Activated CD8-positive, alpha-beta T cell treated with anti-CD3 and anti-CD28 coated beads, Interleukin-2, amount 10 ng/mL, durations not matched to agents 7 days and 5 days (primary cell): ENCODE measurements around the gene LSAMP. TPM values are rescaled to one million over a fixed set of nuclear protein-coding genes. Genes with fewer than 3 reads are reported as not detected.

Experiments
- ATAC-seq: fragments of 150-1000 bp; cut with Tn5 transposase; one replicate; pipeline ENCODE4 v1.10.0; 2021; ENCODE audit warnings: moderate library complexity
- CTCF ChIA-PET: fragments of 350-600 bp; sonication (Branson Sonifier 250); formaldehyde crosslinking; loops from one replicate; lab custom pipeline; 2021; ENCODE audit warnings: antibody characterized with exemption; lab: Charles Lee
- POLR2A ChIA-PET: fragments of 350-600 bp; sonication (Branson Sonifier 250); formaldehyde crosslinking; loops from one replicate; lab custom pipeline; 2021; ENCODE audit warnings: antibody characterized with exemption; lab: Charles Lee
- DNase-seq: peaks from one replicate; pipeline ENCODE4 v3.0.0-alpha.2; 2020
- H3K27ac Mint-ChIP-seq: one replicate; pipeline ENCODE4 v1.8.0; 2021; ENCODE audit warnings: mild to moderate bottlenecking, mixed read lengths
- H3K27me3 Mint-ChIP-seq: one replicate; pipeline ENCODE4 v1.8.0; 2021; ENCODE audit warnings: low read depth, mixed read lengths
- H3K36me3 Mint-ChIP-seq: one replicate; pipeline ENCODE4 v1.8.0; 2021; ENCODE audit warnings: low read depth, mixed read lengths
- H3K4me1 Mint-ChIP-seq: one replicate; pipeline ENCODE4 v1.8.0; 2021; ENCODE audit warnings: low read depth, mixed read lengths
- H3K4me3 Mint-ChIP-seq: one replicate; pipeline ENCODE4 v1.8.0; 2021; ENCODE audit warnings: mild to moderate bottlenecking, mixed read lengths
- H3K9me3 Mint-ChIP-seq: one replicate; pipeline ENCODE4 v1.8.0; 2022; ENCODE audit warnings: mixed read lengths; ENCODE audit not compliant: insufficient read depth
- total RNA-seq, 2 experiments: library from RNA; stranded (reverse); gene quantifications; one replicate each; pipeline ENCODE4 v1.2.3, GENCODE V29; 2021

LSAMP gene
- total RNA-seq, 2 experiments from 2014 or later = not detected

DNA sequence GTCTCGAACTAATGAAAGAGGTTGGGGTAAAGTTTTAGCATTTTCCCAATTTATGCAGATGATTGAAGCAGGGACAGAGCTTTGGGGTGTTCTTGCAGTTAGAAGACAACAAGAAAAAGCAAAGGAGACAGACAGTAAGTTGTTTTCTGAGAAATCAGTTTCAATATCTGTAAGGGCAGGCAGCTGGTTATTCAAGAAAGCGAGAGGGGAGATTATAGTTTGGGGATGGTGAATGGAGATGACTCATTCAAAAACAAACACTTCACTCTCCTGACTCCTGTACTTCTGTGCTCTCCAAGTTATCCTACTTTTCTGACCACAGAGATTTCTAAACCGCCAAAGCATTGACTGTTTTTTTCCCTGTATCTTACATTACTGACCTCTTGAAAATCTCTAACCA, 469.9 kb downstream of the LSAMP start:
- H3K9me3 Mint-ChIP-seq = no peaks in the 10 kb centered on the region
- POLR2A ChIA-PET = no interaction called here
- H3K4me1 Mint-ChIP-seq = no peaks in the 10 kb centered on the region
- H3K27ac Mint-ChIP-seq = no peak overlapping the region
- no peaks in the 10 kb centered on the region for H3K36me3 Mint-ChIP-seq
- DNase-seq = no peak
- CTCF ChIA-PET = no interaction called here
- no peaks in the 10 kb centered on the region for H3K27me3 Mint-ChIP-seq
- no peak overlapping the region for H3K4me3 Mint-ChIP-seq
- ATAC-seq = no peak

GRCh38 chr3:115974940-115975339, 470.3 kb downstream of the LSAMP start:
- ChIA-PET CTCF (no interaction called here), POLR2A (no interaction called here)

GRCh38 chr3:115968871-115969270, 476.4 kb downstream of the LSAMP start:
- H3K4me3 Mint-ChIP-seq = no peak overlapping the region
- ChIA-PET CTCF (no interaction called here), POLR2A (no interaction called here)
- H3K4me1 Mint-ChIP-seq = no peaks in the 10 kb centered on the region
- no peak overlapping the region for H3K27ac Mint-ChIP-seq
- no peaks in the 10 kb centered on the region for H3K27me3 Mint-ChIP-seq
- H3K36me3 Mint-ChIP-seq = no peaks in the 10 kb centered on the region
- ATAC-seq (no peak), DNase-seq (no peak)
- H3K9me3 Mint-ChIP-seq = no peaks in the 10 kb centered on the region

More at GRCh38 chr3:115974940-115975339, 470.3 kb downstream of the LSAMP start:
- H3K27me3 Mint-ChIP-seq = no peaks in the 10 kb centered on the region
- H3K4me1 Mint-ChIP-seq = no peaks in the 10 kb centered on the region
- no peak overlapping the region for H3K4me3 Mint-ChIP-seq
- no peak overlapping the region for H3K27ac Mint-ChIP-seq
- ATAC-seq (no peak), DNase-seq (no peak)
- no peaks in the 10 kb centered on the region for H3K36me3 Mint-ChIP-seq
- H3K9me3 Mint-ChIP-seq = no peaks in the 10 kb centered on the region

- Mint-ChIP-seq H3K27ac (no peak overlapping the region), H3K36me3 (no peaks in the 10 kb centered on the region), H3K27me3 (no peaks in the 10 kb centered on the region), H3K4me1 (no peaks in the 10 kb centered on the region), H3K9me3 (no peaks in the 10 kb centered on the region), H3K4me3 (no peak overlapping the region)
- ATAC-seq (no peak), DNase-seq (no peak)
- POLR2A ChIA-PET = no interaction called here
- CTCF ChIA-PET = no interaction called here
Observed at GRCh38 chr3:115961380-115961779, 483.9 kb downstream of the LSAMP start.

GRCh38 chr3:115960799-115961198, 484.5 kb downstream of the LSAMP start:
- ATAC-seq (no peak), DNase-seq (no peak)
- Mint-ChIP-seq H3K27me3 (no peaks in the 10 kb centered on the region), H3K4me1 (no peaks in the 10 kb centered on the region), H3K36me3 (no peaks in the 10 kb centered on the region), H3K27ac (no peak overlapping the region), H3K9me3 (no peaks in the 10 kb centered on the region), H3K4me3 (no peak overlapping the region)
- ChIA-PET CTCF (no interaction called here), POLR2A (no interaction called here)

DNA sequence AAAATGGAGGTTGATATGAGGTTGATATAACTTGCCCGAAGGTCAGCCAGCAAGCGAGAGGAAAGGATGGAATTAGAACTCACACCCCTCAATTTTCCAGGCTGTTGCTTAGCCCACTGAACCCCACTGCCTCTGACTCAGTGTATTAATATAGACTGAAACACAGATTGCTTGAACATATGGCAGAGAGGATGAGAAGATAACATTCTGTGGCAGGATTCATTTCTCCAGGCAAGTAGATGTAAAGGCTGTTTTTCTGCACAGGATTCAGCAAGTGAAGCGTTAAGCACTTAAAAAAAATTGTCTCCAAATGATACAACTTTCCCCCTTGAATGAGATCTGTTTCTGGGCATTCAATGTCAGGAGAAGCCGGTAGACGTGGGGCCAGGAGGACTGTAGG, 486.8 kb downstream of the LSAMP start:
- no peak overlapping the region for H3K27ac Mint-ChIP-seq
- no peak for DNase-seq
- CTCF ChIA-PET = no interaction called here

GRCh38 chr3:115947325-115947724, 498.0 kb downstream of the LSAMP start:
- Mint-ChIP-seq H3K4me3 (no peak overlapping the region), H3K27me3 (no peaks in the 10 kb centered on the region), H3K36me3 (no peaks in the 10 kb centered on the region), H3K4me1 (no peaks in the 10 kb centered on the region), H3K9me3 (no peaks in the 10 kb centered on the region), H3K27ac (no peak overlapping the region)
- ChIA-PET CTCF (no interaction called here), POLR2A (no interaction called here)
- ATAC-seq (no peak), DNase-seq (no peak)

More for the DNA sequence above, 486.8 kb downstream of the LSAMP start:
- no peaks in the 10 kb centered on the region for H3K36me3 Mint-ChIP-seq
- no peak overlapping the region for H3K4me3 Mint-ChIP-seq
- no peaks in the 10 kb centered on the region for H3K9me3 Mint-ChIP-seq
- H3K27me3 Mint-ChIP-seq = no peaks in the 10 kb centered on the region
- ATAC-seq = no peak
- POLR2A ChIA-PET = no interaction called here
- no peaks in the 10 kb centered on the region for H3K4me1 Mint-ChIP-seq

GRCh38 chr3:115943579-115943978, 501.7 kb downstream of the LSAMP start:
- ChIA-PET CTCF (no interaction called here), POLR2A (no interaction called here)
- ATAC-seq = no peak
- H3K9me3 Mint-ChIP-seq = no peaks in the 10 kb centered on the region
- H3K27me3 Mint-ChIP-seq = no peaks in the 10 kb centered on the region
- H3K36me3 Mint-ChIP-seq = no peaks in the 10 kb centered on the region
- H3K27ac Mint-ChIP-seq = no peak overlapping the region
- no peak overlapping the region for H3K4me3 Mint-ChIP-seq
- H3K4me1 Mint-ChIP-seq = no peaks in the 10 kb centered on the region
- no peak for DNase-seq

GRCh38 chr3:115937054-115937453, 508.2 kb downstream of the LSAMP start:
- Mint-ChIP-seq H3K27me3 (no peaks in the 10 kb centered on the region), H3K27ac (no peak overlapping the region), H3K9me3 (no peaks in the 10 kb centered on the region), H3K36me3 (no peaks in the 10 kb centered on the region), H3K4me1 (no peaks in the 10 kb centered on the region), H3K4me3 (no peak overlapping the region)
- ATAC-seq (no peak), DNase-seq (no peak)
- POLR2A ChIA-PET = interaction anchor here (0.5 kb wide), 1 partner anchor 778 kb away, joined by 3 read pairs; no protein-coding TSS in a partner anchor
- CTCF ChIA-PET = no interaction called here

GRCh38 chr3:115932807-115933206, 512.5 kb downstream of the LSAMP start:
- DNase-seq (no peak), ATAC-seq (no peak)
- Mint-ChIP-seq H3K4me3 (no peak overlapping the region), H3K9me3 (no peaks in the 10 kb centered on the region), H3K4me1 (no peaks in the 10 kb centered on the region), H3K36me3 (no peaks in the 10 kb centered on the region), H3K27me3 (no peaks in the 10 kb centered on the region), H3K27ac (no peak overlapping the region)
- ChIA-PET POLR2A (no interaction called here), CTCF (no interaction called here)

DNA sequence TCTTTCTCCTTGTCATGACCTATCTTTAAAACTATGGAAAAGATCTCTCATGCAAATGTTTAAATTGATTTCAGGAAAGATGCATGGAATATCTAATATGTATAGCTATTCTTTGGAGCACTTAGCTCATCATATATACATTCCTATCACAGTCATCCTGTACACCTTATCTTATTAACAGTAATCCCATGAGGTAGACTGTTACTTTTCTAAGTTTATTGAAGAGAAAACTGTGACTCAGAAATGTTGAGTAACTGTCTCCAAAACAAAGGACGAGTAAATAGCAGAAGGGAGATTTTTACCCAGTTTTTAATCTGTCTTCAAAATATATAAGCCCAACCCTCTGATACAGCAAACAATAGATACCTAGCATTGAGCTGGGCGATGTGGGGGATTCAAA, 513.7 kb downstream of the LSAMP start:
- POLR2A ChIA-PET = no interaction called here
- H3K4me3 Mint-ChIP-seq = no peak overlapping the region
- CTCF ChIA-PET = no interaction called here

DNA sequence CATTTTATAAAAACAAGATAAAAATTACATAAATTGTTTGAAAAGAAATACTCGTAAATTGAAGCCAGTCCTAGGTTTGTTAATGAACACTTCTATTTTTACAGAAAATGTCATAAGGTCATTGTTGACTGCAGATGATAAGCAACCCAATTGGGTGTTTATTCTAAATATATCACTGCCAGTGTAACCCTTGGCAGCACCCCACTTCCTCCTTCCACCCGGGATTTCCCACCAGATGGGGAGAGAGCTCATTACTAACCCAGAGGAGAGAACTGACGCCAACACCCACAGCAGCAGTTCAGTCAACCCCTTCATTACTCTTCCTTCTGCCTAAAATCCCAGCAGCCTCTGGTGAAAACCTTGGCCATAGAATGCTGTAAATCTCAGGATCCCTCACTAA, 514.4 kb downstream of the LSAMP start:
- Mint-ChIP-seq H3K4me3 (no peak overlapping the region), H3K36me3 (no peaks in the 10 kb centered on the region), H3K9me3 (no peaks in the 10 kb centered on the region), H3K27me3 (no peaks in the 10 kb centered on the region), H3K27ac (no peak overlapping the region), H3K4me1 (no peaks in the 10 kb centered on the region)
- DNase-seq (no peak), ATAC-seq (no peak)
- ChIA-PET CTCF (no interaction called here), POLR2A (no interaction called here)

More for the DNA sequence above, 513.7 kb downstream of the LSAMP start:
- no peak for ATAC-seq
- no peaks in the 10 kb centered on the region for H3K27me3 Mint-ChIP-seq
- no peaks in the 10 kb centered on the region for H3K4me1 Mint-ChIP-seq
- no peaks in the 10 kb centered on the region for H3K36me3 Mint-ChIP-seq
- no peak for DNase-seq
- no peak overlapping the region for H3K27ac Mint-ChIP-seq
- H3K9me3 Mint-ChIP-seq = no peaks in the 10 kb centered on the region

- ChIA-PET POLR2A (no interaction called here), CTCF (no interaction called here)
- DNase-seq = no peak
- no peaks in the 10 kb centered on the region for H3K36me3 Mint-ChIP-seq
- no peaks in the 10 kb centered on the region for H3K9me3 Mint-ChIP-seq
- H3K27me3 Mint-ChIP-seq = no peaks in the 10 kb centered on the region
- H3K4me3 Mint-ChIP-seq = no peak overlapping the region
- no peak overlapping the region for H3K27ac Mint-ChIP-seq
- H3K4me1 Mint-ChIP-seq = no peaks in the 10 kb centered on the region
- no peak for ATAC-seq
Observed at GRCh38 chr3:115930168-115930567, 515.1 kb downstream of the LSAMP start.
